Measurements from ENCODE around the gene CHST11. TPM values are rescaled to one million over a fixed set of nuclear protein-coding genes. Genes with fewer than 3 reads are reported as not detected.

CHST11 gene
- total RNA-seq, result 10 to 100 TPM in 1 of 2 donors, 1 to 10 TPM in 1; 4.6 to 14.5 TPM

GRCh38 chr12:104456417-104456949 is at the start of gene CHST11:
Gene CHST11 (plus strand): TSS chr12:104456948.
- H3K27ac ChIP-seq, result peak within 1 kb of the TSS in 3 of 4 donors; percentile 56 to 66 (median 58)

GRCh38 chr12:104407438-104407837 is 49.3 kb upstream of the CHST11 start:
- intact Hi-C loops (cut with DNase I), result no loop called here
- DNase-seq, result no peak
- 90 to 97% methylated on average over 5 of the region's 5 CpGs for WGBS, 2 donors
- H3K27ac ChIP-seq, result peak overlapping the region in 1 of 4 donors; percentile 68
- no peaks in the 10 kb centered on the region for H3K9me3 ChIP-seq
- ATAC-seq, result no peak
- TF ChIP-seq POLR2A (IDR thresholded peaks at IDR 0.05) (no peak), CTCF (IDR thresholded peaks at IDR 0.05) (no peak)
- H3K27me3 ChIP-seq, result no peaks in the 10 kb centered on the region
- peaks cover 49% of the 10 kb centered on the region for H3K4me1 ChIP-seq
- no peaks in the 10 kb centered on the region for H3K36me3 ChIP-seq (replicated peaks in 1 of 2; ENCODE audit: insufficient read depth in 1 of 2, low read depth in 2 of 2)
- no peak overlapping the region for H3K4me3 ChIP-seq

More at GRCh38 chr12:104456417-104456949, at the start of gene CHST11:
- Histone ChIP-seq H3K9me3 (no peaks in the 10 kb centered on the region), H3K4me3 (peak within 1 kb of the TSS; percentile 57 to 64), H3K4me1 (peaks cover 27% of the 10 kb centered on the region), H3K27me3 (no peaks in the 10 kb centered on the region), H3K36me3 (replicated peaks in 1 of 2; ENCODE audit: insufficient read depth in 1 of 2, low read depth in 2 of 2) (no peaks in the 10 kb centered on the region)
- peak in 2 of 3 donors; percentile 37 to 53 for TF ChIP-seq POLR2A (IDR thresholded peaks at IDR 0.05)
- peak in 6 of 7 experiments; percentile 14 to 48 (median 43) for TF ChIP-seq CTCF (IDR thresholded peaks at IDR 0.05)
- DNase-seq, result peak; percentile 68 to 85 (median 72)
- ATAC-seq, result peak; percentile 83
- WGBS, 2 donors, result 0% methylated on average over 11 to 47 of the region's 47 CpGs
- intact Hi-C loops (cut with DNase I), result no loop called here

GRCh38 chr12:104407922-104408321 is 48.8 kb upstream of the CHST11 start:
- TF ChIP-seq CTCF (IDR thresholded peaks at IDR 0.05) (no peak), POLR2A (IDR thresholded peaks at IDR 0.05) (no peak)
- Histone ChIP-seq H3K4me3 (no peak overlapping the region), H3K27me3 (no peaks in the 10 kb centered on the region), H3K4me1 (peaks cover 49% of the 10 kb centered on the region), H3K36me3 (replicated peaks in 1 of 2; ENCODE audit: insufficient read depth in 1 of 2, low read depth in 2 of 2) (no peaks in the 10 kb centered on the region), H3K9me3 (no peaks in the 10 kb centered on the region), H3K27ac (peak overlapping the region; percentile 32 to 70 (median 68))
- ATAC-seq (no peak), DNase-seq (no peak)
- intact Hi-C loops (cut with DNase I), result no loop called here
- 35 to 43% methylated on average over 4 of the region's 4 CpGs for WGBS, 2 donors

GRCh38 chr12:104410326-104410725 is 46.4 kb upstream of the CHST11 start:
- no peak overlapping the region for H3K27ac ChIP-seq
- no peak for DNase-seq
- no peak for ATAC-seq
- TF ChIP-seq CTCF (IDR thresholded peaks at IDR 0.05) (no peak), POLR2A (IDR thresholded peaks at IDR 0.05) (no peak)
- no peaks in the 10 kb centered on the region for H3K36me3 ChIP-seq (replicated peaks in 1 of 2; ENCODE audit: insufficient read depth in 1 of 2, low read depth in 2 of 2)
- H3K4me3 ChIP-seq, result no peak overlapping the region
- H3K9me3 ChIP-seq, result no peaks in the 10 kb centered on the region
- intact Hi-C loops (cut with DNase I), result no loop called here
- no peaks in the 10 kb centered on the region for H3K27me3 ChIP-seq
- H3K4me1 ChIP-seq, result peaks cover 49% of the 10 kb centered on the region

- Histone ChIP-seq H3K9me3 (no peaks in the 10 kb centered on the region), H3K4me3 (no peak overlapping the region), H3K4me1 (peaks cover 49% of the 10 kb centered on the region), H3K27me3 (no peaks in the 10 kb centered on the region), H3K27ac (no peak overlapping the region), H3K36me3 (replicated peaks in 1 of 2; ENCODE audit: insufficient read depth in 1 of 2, low read depth in 2 of 2) (no peaks in the 10 kb centered on the region)
- intact Hi-C loops (cut with DNase I), result no loop called here
- WGBS, 2 donors, result 69 to 82% methylated on average over 1 of the region's 1 CpG
- no peak for DNase-seq
- no peak for ATAC-seq
- TF ChIP-seq POLR2A (IDR thresholded peaks at IDR 0.05) (no peak), CTCF (IDR thresholded peaks at IDR 0.05) (no peak)
Measured at GRCh38 chr12:104410786-104411185, 46.0 kb upstream of the CHST11 start.
